Stimulated activated CD8-positive, alpha-beta memory T cell treated with anti-CD3 and anti-CD28 coated beads, Interleukin-2, amount 100 ng/mL, for 1 hour (primary cell): ENCODE data around the gene SMIM44.

ENCODE experiments used
- DNase-seq, 2 donors: peaks; one replicate each; pipeline ENCODE4 v3.0.0-alpha.2; 2020; ENCODE audit warnings: low read depth in 2 of 2

The SMIM44 gene

GRCh38 chr19:3500429-3501101 is 17.3 kb upstream of the SMIM44 start, which contains the start of gene DOHH:
DOHH (minus strand) TSS chr19:3500674; CDS start chr19:3496814, 3,860 bp downstream.
- peak; percentile 86 to 93 for DNase-seq

GRCh38 chr19:3499738-3500428 is 16.6 kb upstream of the SMIM44 start:
- no peak for DNase-seq

- no peak for DNase-seq
These were observed 14.7 kb upstream of the SMIM44 start for GRCh38 chr19:3497757-3498520.

GRCh38 chr19:3496392-3497273 is 13.4 kb upstream of the SMIM44 start:
- DNase-seq, result no peak

- no peak for DNase-seq
These were observed 11.3 kb upstream of the SMIM44 start for GRCh38 chr19:3494559-3494958.

GRCh38 chr19:3494051-3494450 is 10.8 kb upstream of the SMIM44 start:
- DNase-seq, result no peak

GRCh38 chr19:3493651-3494050 is 10.4 kb upstream of the SMIM44 start:
- DNase-seq, result no peak

GRCh38 chr19:3492919-3493318 is 9.7 kb upstream of the SMIM44 start:
- DNase-seq, result no peak

GRCh38 chr19:3492131-3492839 is 9.0 kb upstream of the SMIM44 start:
- DNase-seq, result no peak

GRCh38 chr19:3491396-3492119 is 8.3 kb upstream of the SMIM44 start:
- DNase-seq, result no peak

- no peak for DNase-seq
These were observed 575 bp downstream of the SMIM44 start for GRCh38 chr19:3482507-3483225.

GRCh38 chr19:3481241-3482090 is 1.8 kb downstream of the SMIM44 start:
- no peak for DNase-seq

GRCh38 chr19:3480383-3481091 is 2.7 kb downstream of the SMIM44 start, which contains the start of gene SMIM24:
SMIM24 (minus strand) TSS chr19:3480525; CDS start chr19:3480463, 62 bp downstream.
- DNase-seq, result no peak

GRCh38 chr19:3479834-3480215 is 3.4 kb downstream of the SMIM44 start:
- no peak for DNase-seq

- DNase-seq, result peak in 1 of 2 donors; percentile 14
These were observed 3.9 kb downstream of the SMIM44 start for GRCh38 chr19:3479177-3479833.

GRCh38 chr19:3478409-3479176 is 4.6 kb downstream of the SMIM44 start:
- DNase-seq, result no peak

- DNase-seq, result no peak
These were observed 5.3 kb downstream of the SMIM44 start for GRCh38 chr19:3477951-3478350.
